Loucy (cell line): ENCODE results near the gene MAGEF1.

ENCODE experiments used
- CTCF ChIP-seq: fragments of 200-600 bp; sonication (generic); conservative IDR thresholded peaks from 2 replicates; pipeline ENCODE4 v1.5.1; 2014; ENCODE audit warnings: mild to moderate bottlenecking, antibody characterized with exemption, low read length
- EZH2phosphoT487 ChIP-seq: fragments of 200-600 bp; IDR thresholded peaks from 2 replicates; pipeline ENCODE4 v1.6.1; 2018; ENCODE audit warnings: antibody characterized with exemption, mild to moderate bottlenecking, moderate library complexity, borderline replicate concordance

- no peak for TF ChIP-seq CTCF
- TF ChIP-seq EZH2phosphoT487: no peak
These were observed 34.2 kb downstream of the MAGEF1 start for GRCh38 chr3:184677344-184678316.
